OCI-LY7 (cell line): Measurements from ENCODE around the gene HMGCLL1.

Source experiments
- CTCF ChIP-seq: fragments of 200-600 bp; sonication (generic); conservative IDR thresholded peaks from 2 replicates; pipeline ENCODE4 v1.5.1; 2014; ENCODE audit warnings: mild to moderate bottlenecking, antibody characterized with exemption, low read length, moderate library complexity, mixed read lengths
- EZH2phosphoT487 ChIP-seq: fragments of 200-600 bp; sonication (generic); IDR thresholded peaks from 2 replicates; pipeline ENCODE4 v1.6.1; 2018; ENCODE audit warnings: low read depth, borderline replicate concordance, mild to moderate bottlenecking, mixed run types, antibody characterized with exemption, low read length, moderate library complexity, mixed read lengths

GRCh38 chr6:55604021-55604420 is 25.0 kb upstream of the HMGCLL1 start:
- TF ChIP-seq CTCF: no peak
- no peak for TF ChIP-seq EZH2phosphoT487
